Progenitor cell of endocrine pancreas (in vitro differentiated cells): ENCODE results near the gene PRKCE. TPM values are rescaled to one million over a fixed set of nuclear protein-coding genes. Genes with fewer than 3 reads are reported as not detected.

ENCODE experiments used
- DNase-seq: peaks from one replicate; pipeline ENCODE4 v3.0.0; 2021; ENCODE audit warnings: low spot score; ENCODE audit not compliant: unreplicated experiment
- H3K27ac Mint-ChIP-seq: 2 replicates; pipeline ENCODE4 v1.8.0; 2021; ENCODE audit warnings: mild to moderate bottlenecking, moderate library complexity, mixed read lengths
- H3K27me3 Mint-ChIP-seq: 2 replicates; pipeline ENCODE4 v1.8.0; 2021; ENCODE audit warnings: mixed read lengths
- H3K36me3 Mint-ChIP-seq: 2 replicates; pipeline ENCODE4 v1.8.0; 2022; ENCODE audit warnings: mixed read lengths; ENCODE audit not compliant: insufficient read depth
- H3K4me1 Mint-ChIP-seq: 2 replicates; pipeline ENCODE4 v1.8.0; 2021; ENCODE audit warnings: low read depth, mixed read lengths
- H3K4me3 Mint-ChIP-seq: 2 replicates; pipeline ENCODE4 v1.8.0; 2021; ENCODE audit warnings: low read depth, mild to moderate bottlenecking, moderate library complexity, mixed read lengths
- H3K9me3 Mint-ChIP-seq: 2 replicates; pipeline ENCODE4 v1.8.0; 2021; ENCODE audit warnings: low read depth, mixed read lengths
- total RNA-seq: library from RNA; stranded (reverse); gene quantifications from 2 replicates; pipeline ENCODE4 v1.2.1, GENCODE V29; 2021
- TF ChIP-seq, protein P1 (sequence below): fragments of 200-600 bp; sonication (generic); IDR thresholded peaks from one replicate; pipeline ENCODE4 v1.5.0; 2021; ENCODE audit warnings: antibody characterized with exemption, mild to moderate bottlenecking; ENCODE audit not compliant: unreplicated experiment

Gene PRKCE
- total RNA-seq, 1 donor from 2014 or later, result 4.2 TPM

DNA sequence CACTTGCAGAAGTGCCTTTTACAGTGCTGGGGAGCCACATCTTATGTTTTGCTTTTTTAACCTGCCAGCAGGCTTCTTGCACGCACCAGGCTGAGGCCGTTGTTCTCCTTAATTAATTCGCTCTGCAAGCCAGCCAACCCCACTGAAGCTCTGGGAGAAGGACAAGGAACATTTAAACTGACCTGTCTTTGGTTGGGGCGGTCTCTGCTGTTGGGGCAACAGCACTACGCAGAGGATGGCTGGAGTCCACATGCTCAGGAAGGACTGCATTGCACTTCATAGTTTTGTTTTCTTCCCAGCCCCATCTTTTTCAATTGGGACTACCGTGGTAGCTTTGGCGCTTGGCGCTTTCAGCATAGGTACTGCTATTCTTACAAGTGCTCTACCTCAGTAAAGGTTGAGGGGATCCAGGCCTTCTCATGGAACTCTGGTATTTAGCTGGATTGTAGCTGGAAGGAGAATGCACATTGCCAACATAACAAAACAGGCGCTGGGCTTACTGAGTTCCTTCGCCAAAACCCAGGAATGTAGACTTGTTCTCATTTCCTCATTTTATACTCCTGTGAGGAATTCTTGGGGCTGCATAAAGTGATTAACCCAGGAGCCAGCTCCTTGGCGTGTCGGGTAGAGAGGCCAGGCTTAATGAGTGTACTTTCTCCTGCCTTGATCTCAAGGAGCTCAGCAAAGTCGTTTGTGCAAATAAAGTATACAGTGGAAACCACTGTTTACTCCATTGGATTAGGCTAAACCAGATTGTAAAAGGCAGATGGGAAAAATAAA lies 146.2 kb downstream of the PRKCE start:
- Mint-ChIP-seq H3K9me3 (no peaks in the 10 kb centered on the region), H3K4me1 (no peaks in the 10 kb centered on the region), H3K4me3 (no peak overlapping the region), H3K36me3 (no peaks in the 10 kb centered on the region), H3K27ac (no peak overlapping the region), H3K27me3 (peaks cover 21% of the 10 kb centered on the region)
- no peak for DNase-seq
- TF ChIP-seq, protein P1, sequence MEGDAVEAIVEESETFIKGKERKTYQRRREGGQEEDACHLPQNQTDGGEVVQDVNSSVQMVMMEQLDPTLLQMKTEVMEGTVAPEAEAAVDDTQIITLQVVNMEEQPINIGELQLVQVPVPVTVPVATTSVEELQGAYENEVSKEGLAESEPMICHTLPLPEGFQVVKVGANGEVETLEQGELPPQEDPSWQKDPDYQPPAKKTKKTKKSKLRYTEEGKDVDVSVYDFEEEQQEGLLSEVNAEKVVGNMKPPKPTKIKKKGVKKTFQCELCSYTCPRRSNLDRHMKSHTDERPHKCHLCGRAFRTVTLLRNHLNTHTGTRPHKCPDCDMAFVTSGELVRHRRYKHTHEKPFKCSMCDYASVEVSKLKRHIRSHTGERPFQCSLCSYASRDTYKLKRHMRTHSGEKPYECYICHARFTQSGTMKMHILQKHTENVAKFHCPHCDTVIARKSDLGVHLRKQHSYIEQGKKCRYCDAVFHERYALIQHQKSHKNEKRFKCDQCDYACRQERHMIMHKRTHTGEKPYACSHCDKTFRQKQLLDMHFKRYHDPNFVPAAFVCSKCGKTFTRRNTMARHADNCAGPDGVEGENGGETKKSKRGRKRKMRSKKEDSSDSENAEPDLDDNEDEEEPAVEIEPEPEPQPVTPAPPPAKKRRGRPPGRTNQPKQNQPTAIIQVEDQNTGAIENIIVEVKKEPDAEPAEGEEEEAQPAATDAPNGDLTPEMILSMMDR, result no peak

DNA sequence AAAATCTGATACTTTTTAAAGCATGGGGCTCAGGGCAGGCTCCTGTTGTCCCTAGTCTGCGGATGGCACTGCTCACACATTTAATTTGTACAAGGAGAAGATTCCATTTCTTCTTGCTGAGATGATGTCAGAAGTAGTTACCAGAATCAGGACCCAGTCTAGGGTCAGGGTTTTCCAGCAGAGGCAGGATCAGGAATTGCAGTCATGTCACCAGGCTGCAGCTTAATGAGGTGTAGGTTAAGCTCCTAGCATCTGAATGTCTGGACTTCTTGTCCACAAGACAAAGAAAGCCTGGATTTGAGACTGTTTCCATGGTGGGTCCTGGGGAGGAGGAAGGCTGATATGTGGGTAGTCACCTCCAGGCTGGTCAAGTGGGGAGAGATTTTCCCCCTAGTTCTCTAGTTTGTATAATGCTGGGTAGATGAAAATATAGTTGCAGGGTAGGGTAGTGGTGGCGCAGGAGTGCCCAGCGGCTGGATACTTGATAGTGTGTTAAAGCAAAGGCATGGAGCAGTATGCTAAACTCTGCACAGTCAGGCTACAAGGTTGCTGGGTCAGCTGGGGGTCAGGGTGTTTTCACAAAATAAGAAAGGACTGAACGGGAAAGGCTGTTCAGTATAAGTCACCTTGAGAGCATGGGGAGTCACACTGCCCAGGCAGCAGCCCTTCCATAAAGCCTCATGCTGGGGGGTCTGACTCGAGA lies 148.4 kb downstream of the PRKCE start:
- TF ChIP-seq, protein P1, result no peak
- Mint-ChIP-seq H3K4me1 (no peaks in the 10 kb centered on the region), H3K4me3 (no peak overlapping the region), H3K27ac (no peak overlapping the region), H3K36me3 (no peaks in the 10 kb centered on the region), H3K9me3 (no peaks in the 10 kb centered on the region), H3K27me3 (peaks cover 20% of the 10 kb centered on the region)
- no peak for DNase-seq

GRCh38 chr2:45802499-45803138 lies 151.1 kb downstream of the PRKCE start:
- H3K4me3 Mint-ChIP-seq, result no peak overlapping the region
- peaks cover 18% of the 10 kb centered on the region for H3K27me3 Mint-ChIP-seq
- no peak overlapping the region for H3K27ac Mint-ChIP-seq
- H3K9me3 Mint-ChIP-seq, result no peaks in the 10 kb centered on the region
- no peaks in the 10 kb centered on the region for H3K4me1 Mint-ChIP-seq
- TF ChIP-seq, protein P1, result no peak
- no peaks in the 10 kb centered on the region for H3K36me3 Mint-ChIP-seq
- DNase-seq, result no peak

GRCh38 chr2:45804987-45805755 lies 153.7 kb downstream of the PRKCE start:
- Mint-ChIP-seq H3K36me3 (no peaks in the 10 kb centered on the region), H3K4me3 (no peak overlapping the region), H3K27ac (no peak overlapping the region), H3K27me3 (peaks cover 18% of the 10 kb centered on the region), H3K9me3 (no peaks in the 10 kb centered on the region), H3K4me1 (no peaks in the 10 kb centered on the region)
- no peak for DNase-seq
- TF ChIP-seq, protein P1, result no peak
